Progenitor cell of endocrine pancreas (in vitro differentiated cells): ENCODE results near the gene SLCO2A1. TPM values are rescaled to one million over a fixed set of nuclear protein-coding genes. Genes with fewer than 3 reads are reported as not detected.

Experiments
- DNase-seq: peaks from one replicate; pipeline ENCODE4 v3.0.0; 2021; ENCODE audit warnings: low spot score; ENCODE audit not compliant: unreplicated experiment
- H3K27ac Mint-ChIP-seq: 2 replicates; pipeline ENCODE4 v1.8.0; 2021; ENCODE audit warnings: mild to moderate bottlenecking, moderate library complexity, mixed read lengths
- H3K27me3 Mint-ChIP-seq: 2 replicates; pipeline ENCODE4 v1.8.0; 2021; ENCODE audit warnings: mixed read lengths
- H3K36me3 Mint-ChIP-seq: 2 replicates; pipeline ENCODE4 v1.8.0; 2022; ENCODE audit warnings: mixed read lengths; ENCODE audit not compliant: insufficient read depth
- H3K4me1 Mint-ChIP-seq: 2 replicates; pipeline ENCODE4 v1.8.0; 2021; ENCODE audit warnings: low read depth, mixed read lengths
- H3K4me3 Mint-ChIP-seq: 2 replicates; pipeline ENCODE4 v1.8.0; 2021; ENCODE audit warnings: low read depth, mild to moderate bottlenecking, moderate library complexity, mixed read lengths
- H3K9me3 Mint-ChIP-seq: 2 replicates; pipeline ENCODE4 v1.8.0; 2021; ENCODE audit warnings: low read depth, mixed read lengths
- total RNA-seq: library from RNA; stranded (reverse); gene quantifications from 2 replicates; pipeline ENCODE4 v1.2.1, GENCODE V29; 2021
- TF ChIP-seq, protein P1 (sequence below): fragments of 200-600 bp; sonication (generic); IDR thresholded peaks from one replicate; pipeline ENCODE4 v1.5.0; 2021; ENCODE audit warnings: antibody characterized with exemption, mild to moderate bottlenecking; ENCODE audit not compliant: unreplicated experiment

The SLCO2A1 gene
- total RNA-seq, 1 donor from 2014 or later = 27.9 TPM

DNA sequence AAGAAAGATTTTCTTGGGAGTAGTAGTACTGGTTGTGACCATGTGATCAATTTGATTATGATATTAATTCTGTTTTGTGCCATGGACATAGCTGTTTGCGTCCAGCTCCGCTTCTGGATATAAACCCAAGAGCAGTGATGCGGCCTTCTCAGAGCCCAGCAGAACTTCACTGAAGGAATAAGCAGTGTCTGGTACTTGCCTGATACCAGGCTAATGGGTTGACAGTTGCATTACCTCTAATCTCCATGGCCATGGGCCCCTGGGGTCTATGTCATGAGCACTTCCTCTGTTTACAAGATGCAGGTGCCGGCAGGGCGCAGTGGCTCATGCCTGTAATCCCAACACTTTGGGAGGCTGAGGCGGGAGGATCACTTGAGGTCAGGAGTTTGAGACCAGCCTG, 97.7 kb downstream of the SLCO2A1 start:
- Mint-ChIP-seq H3K4me3 (no peak overlapping the region), H3K27ac (no peak overlapping the region), H3K27me3 (peaks cover 22% of the 10 kb centered on the region), H3K9me3 (no peaks in the 10 kb centered on the region), H3K36me3 (peaks cover 1% of the 10 kb centered on the region), H3K4me1 (peaks cover 4% of the 10 kb centered on the region)
- no peak for DNase-seq
- TF ChIP-seq, protein P1, sequence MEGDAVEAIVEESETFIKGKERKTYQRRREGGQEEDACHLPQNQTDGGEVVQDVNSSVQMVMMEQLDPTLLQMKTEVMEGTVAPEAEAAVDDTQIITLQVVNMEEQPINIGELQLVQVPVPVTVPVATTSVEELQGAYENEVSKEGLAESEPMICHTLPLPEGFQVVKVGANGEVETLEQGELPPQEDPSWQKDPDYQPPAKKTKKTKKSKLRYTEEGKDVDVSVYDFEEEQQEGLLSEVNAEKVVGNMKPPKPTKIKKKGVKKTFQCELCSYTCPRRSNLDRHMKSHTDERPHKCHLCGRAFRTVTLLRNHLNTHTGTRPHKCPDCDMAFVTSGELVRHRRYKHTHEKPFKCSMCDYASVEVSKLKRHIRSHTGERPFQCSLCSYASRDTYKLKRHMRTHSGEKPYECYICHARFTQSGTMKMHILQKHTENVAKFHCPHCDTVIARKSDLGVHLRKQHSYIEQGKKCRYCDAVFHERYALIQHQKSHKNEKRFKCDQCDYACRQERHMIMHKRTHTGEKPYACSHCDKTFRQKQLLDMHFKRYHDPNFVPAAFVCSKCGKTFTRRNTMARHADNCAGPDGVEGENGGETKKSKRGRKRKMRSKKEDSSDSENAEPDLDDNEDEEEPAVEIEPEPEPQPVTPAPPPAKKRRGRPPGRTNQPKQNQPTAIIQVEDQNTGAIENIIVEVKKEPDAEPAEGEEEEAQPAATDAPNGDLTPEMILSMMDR = no peak

DNA sequence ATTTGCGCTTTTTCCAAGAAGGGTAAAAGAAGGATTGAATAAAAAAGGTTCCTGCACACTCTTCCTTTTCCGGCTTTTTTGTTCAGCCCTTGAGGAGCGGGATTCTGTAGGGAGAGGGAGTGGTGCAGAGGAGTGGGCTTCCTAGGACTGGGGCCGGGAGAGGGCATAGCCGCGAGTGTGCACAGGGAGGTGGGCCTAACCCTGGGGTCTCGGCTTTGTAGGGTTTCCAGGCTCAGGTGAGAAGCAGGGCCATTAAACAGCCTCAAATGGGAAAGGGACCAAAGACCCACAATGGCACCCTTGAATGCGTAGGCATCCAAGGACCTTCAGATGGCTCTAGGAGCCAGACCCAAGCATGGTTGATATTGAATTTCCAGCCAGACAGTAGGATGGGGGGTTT, 98.6 kb downstream of the SLCO2A1 start:
- Mint-ChIP-seq H3K36me3 (peaks cover 1% of the 10 kb centered on the region), H3K4me1 (peaks cover 4% of the 10 kb centered on the region), H3K9me3 (no peaks in the 10 kb centered on the region), H3K4me3 (no peak overlapping the region), H3K27me3 (peaks cover 32% of the 10 kb centered on the region), H3K27ac (no peak overlapping the region)
- TF ChIP-seq, protein P1 = no peak
- DNase-seq = no peak

DNA sequence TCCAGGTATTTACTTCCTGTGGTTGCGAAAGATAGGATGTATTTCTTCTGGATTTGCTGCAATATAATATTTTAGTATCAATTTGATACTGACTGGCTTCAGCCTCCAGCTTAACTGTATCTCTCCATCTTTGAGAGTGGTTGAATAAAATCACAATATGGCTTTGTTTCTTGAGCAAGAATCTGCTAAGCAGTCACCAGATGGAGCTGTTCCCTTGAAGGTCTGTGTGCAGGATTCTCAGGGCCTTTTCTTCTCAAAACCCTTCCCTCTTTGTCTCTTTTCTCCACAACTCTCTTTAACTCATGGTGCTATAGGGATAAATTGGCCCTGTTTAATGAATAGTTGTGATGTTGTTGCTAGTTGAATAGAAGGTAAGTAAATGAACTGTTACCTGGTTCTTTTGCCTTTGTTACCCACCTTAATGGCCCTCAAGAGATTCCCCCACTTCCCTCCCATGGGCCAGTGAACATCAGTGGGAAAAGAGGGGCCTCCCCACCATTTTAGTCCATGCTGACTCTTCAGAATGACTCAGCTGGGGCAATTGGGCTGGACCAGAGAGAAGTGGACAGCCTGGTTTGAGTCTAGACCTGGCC, 99.3 kb downstream of the SLCO2A1 start:
- Mint-ChIP-seq H3K4me3 (no peak overlapping the region), H3K4me1 (peaks cover 4% of the 10 kb centered on the region), H3K9me3 (no peaks in the 10 kb centered on the region), H3K36me3 (no peaks in the 10 kb centered on the region), H3K27me3 (peaks cover 34% of the 10 kb centered on the region), H3K27ac (no peak overlapping the region)
- DNase-seq = no peak
- TF ChIP-seq, protein P1 = peak; percentile 78

DNA sequence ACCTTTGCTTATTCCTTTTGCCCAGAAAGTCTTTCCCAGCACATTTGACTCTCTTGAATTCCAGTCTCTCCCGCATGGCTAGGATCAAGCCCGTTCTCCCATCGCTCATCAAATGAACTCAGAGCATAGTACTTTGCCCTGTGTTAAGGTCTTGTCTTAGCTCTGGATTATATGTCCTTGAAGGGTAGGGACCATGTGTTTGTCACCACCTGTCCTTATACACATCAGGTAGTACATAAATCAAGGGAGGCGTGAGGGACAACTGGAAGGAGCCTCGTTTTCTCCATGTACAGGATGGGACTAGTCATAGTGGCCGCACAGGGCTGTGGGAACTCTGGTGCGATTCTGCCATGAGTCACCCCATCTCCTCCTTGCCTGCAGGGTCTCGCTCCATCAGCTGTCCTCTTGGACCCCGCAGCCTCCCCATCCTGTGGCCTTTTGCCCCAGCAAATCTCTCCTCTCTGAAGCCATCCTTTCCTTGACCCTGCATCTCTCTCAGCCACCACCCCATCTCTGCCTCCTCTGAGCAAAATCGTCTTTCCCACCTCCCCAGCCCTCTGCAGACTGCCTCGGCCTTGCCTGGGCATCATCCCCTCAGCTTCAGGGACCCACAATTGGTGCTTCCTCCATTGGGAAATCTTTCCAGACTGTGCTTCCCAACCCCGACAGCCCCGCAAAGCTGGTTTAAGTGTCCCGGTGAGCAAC, 100.7 kb downstream of the SLCO2A1 start:
- Mint-ChIP-seq H3K4me3 (peak overlapping the region; percentile 31), H3K4me1 (peaks cover 4% of the 10 kb centered on the region), H3K27ac (no peak overlapping the region), H3K27me3 (peaks cover 40% of the 10 kb centered on the region), H3K9me3 (no peaks in the 10 kb centered on the region), H3K36me3 (no peaks in the 10 kb centered on the region)
- no peak for DNase-seq
- TF ChIP-seq, protein P1 = no peak

DNA sequence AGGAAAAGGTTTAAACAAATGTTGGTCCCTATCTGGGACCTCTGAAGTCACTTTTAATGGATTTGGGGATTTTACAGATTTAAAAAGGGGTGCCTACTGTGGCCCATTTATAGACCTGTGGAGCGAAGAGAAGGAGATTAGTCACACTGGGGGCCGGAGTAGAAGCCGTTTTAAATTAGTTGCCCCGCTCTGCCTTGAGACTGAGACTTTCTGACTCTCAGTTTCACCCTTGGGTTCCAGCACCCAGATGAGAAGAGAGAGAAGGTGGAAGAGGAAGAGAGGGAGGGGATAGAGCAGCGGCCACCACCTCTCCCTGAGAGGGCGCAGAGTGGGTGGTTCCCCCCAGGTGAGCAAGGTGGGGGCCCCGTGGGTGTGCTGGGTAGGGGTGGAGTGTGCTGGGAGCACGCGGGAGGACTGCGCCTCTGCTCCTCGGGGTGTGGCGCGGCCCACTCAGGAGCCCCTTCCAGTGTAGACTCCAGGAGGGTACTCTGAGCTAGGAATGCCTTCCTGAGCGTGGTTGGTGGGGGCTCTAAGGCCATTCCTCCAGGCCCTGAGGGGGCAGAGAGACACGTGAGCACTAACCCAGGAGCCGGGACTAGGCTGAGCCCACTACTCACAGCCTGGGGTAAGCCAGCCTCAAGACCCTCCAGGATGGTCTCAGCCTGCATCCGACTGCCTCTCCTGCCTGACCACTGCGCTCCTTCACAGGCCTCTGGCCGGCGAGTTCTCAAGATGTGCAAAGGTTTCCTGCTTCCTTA, 101.4 kb downstream of the SLCO2A1 start:
- H3K27ac Mint-ChIP-seq = no peak overlapping the region
- no peaks in the 10 kb centered on the region for H3K36me3 Mint-ChIP-seq
- peaks cover 4% of the 10 kb centered on the region for H3K4me1 Mint-ChIP-seq
- peak overlapping the region; percentile 66 for H3K4me3 Mint-ChIP-seq
- peaks cover 41% of the 10 kb centered on the region for H3K27me3 Mint-ChIP-seq
- H3K9me3 Mint-ChIP-seq = no peaks in the 10 kb centered on the region
- DNase-seq = no peak
- TF ChIP-seq, protein P1 = no peak
